GM20000 (cell line): ENCODE measurements around the gene XXYLT1.
"Not testable (repeated sequence)": the region's sequence is repeated elsewhere in the genome, so short reads cannot be mapped to it uniquely, and the experiment has no call there.

Source experiments
- DNase-seq: peaks from one replicate; pipeline ENCODE4 v3.0.0; 2012; ENCODE audit warnings: low spot score
- TF ChIP-seq, protein P1 (sequence below): IDR thresholded peaks from 2 replicates; pipeline ENCODE4 v1.5.1; 2012; ENCODE audit warnings: mild to moderate bottlenecking, control low read depth; ENCODE audit errors: extremely low read depth, missing control alignments

XXYLT1 gene

DNA sequence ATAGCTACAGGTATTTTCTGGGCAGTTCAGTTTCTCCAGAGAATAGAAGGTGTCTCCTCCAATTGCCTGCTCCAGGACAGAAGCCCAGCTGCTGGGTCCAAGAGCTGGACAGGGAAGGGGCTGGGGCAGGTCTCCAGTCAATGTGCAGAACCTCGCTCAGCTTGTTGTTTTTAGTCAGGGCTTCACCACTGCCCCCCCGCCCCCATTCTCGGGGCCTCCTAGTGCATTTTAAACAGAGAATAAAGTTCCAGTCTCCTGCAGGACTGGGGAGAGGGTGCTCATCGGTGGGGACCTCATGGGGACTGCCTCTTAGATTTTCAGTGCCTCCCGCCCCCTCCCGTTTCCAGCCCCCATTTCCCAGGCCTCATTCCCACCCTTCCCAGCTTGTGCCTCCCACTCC lies 216.6 kb downstream of the XXYLT1 start:
- TF ChIP-seq, protein P1, sequence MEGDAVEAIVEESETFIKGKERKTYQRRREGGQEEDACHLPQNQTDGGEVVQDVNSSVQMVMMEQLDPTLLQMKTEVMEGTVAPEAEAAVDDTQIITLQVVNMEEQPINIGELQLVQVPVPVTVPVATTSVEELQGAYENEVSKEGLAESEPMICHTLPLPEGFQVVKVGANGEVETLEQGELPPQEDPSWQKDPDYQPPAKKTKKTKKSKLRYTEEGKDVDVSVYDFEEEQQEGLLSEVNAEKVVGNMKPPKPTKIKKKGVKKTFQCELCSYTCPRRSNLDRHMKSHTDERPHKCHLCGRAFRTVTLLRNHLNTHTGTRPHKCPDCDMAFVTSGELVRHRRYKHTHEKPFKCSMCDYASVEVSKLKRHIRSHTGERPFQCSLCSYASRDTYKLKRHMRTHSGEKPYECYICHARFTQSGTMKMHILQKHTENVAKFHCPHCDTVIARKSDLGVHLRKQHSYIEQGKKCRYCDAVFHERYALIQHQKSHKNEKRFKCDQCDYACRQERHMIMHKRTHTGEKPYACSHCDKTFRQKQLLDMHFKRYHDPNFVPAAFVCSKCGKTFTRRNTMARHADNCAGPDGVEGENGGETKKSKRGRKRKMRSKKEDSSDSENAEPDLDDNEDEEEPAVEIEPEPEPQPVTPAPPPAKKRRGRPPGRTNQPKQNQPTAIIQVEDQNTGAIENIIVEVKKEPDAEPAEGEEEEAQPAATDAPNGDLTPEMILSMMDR = no peak
- no peak for DNase-seq

DNA sequence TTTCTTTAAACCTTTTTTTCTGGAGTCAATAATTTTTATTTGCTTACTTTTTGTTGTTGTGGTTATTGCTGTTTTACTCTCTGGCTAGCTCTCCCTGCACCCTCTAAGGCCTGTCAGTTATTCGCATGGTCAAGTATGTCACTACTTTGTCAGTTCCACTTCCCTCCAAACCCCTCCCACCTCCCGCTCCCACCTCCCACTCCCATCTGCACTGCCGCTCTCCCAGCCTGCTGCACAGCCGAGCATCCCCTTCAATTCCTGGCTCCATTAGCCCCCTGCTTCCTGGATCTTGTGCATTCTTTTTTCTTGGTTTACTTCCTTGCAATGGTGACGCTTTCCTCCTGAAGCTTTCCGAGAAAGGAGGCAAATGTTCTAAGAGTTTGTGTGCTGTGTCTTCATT lies 218.0 kb downstream of the XXYLT1 start:
- TF ChIP-seq, protein P1 = no peak
- no peak for DNase-seq

DNA sequence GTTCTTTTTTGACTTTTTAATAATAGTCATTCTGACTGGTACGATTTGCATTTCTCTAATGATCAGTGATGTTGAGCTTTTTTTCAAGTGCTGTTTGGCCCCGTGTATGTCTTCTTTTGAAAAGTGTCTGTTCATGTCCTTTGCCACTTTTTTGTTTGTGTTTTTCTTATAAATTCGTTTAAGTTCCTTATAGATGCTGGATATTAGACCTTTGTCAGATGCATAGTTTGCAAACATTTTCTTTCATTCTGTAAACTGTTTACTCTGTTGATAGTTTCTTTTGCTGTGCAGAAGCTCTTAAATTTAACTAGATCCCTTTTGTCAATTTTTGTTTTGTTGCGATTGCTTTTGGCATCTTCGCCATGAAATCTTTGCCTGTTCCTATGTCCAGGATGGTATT lies 220.7 kb downstream of the XXYLT1 start:
- not testable (repeated sequence) for DNase-seq

GRCh38 chr3:195048059-195048905 lies 222.7 kb downstream of the XXYLT1 start:
- TF ChIP-seq, protein P1 = no peak
- DNase-seq = no peak

DNA sequence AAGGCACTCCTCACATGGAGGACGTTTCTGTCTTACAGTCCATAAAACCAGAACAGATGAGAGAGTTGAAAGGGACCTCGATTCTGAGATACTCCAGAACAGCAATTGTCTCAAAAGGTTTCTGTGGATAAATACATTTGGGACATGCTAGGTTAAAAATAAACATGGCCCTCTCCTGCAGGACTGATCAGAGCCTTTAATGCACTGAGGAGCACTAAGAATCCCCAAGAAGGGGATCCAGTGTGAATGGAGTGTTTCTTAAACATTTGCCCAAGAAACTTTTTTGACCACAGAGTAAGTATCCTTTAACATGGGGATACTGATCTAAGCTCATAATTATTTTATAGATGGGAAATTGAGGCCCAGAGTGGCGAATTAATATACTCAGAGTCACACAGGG lies 223.4 kb downstream of the XXYLT1 start:
- no peak for DNase-seq
- TF ChIP-seq, protein P1 = no peak

DNA sequence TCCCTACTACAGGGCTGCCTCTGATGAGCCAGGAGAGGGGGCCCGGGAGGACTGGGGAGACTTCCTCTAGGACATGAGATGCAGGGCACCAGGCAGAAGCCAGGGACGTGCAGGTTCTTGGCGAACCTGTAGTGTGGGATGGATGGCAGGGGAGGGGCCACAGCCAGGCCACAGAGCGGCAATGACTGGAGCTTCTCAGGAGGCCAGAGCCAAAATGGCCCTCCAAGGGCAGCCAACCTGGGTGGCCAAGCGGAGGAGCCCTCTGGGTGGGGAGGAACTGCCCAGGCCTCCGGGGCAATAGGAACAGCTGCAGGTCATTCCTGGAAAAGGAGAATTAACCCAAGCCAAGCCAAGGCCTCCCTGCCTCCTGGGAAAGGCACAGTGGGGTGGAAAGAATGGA lies 224.5 kb downstream of the XXYLT1 start:
- TF ChIP-seq, protein P1 = no peak
- no peak for DNase-seq

DNA sequence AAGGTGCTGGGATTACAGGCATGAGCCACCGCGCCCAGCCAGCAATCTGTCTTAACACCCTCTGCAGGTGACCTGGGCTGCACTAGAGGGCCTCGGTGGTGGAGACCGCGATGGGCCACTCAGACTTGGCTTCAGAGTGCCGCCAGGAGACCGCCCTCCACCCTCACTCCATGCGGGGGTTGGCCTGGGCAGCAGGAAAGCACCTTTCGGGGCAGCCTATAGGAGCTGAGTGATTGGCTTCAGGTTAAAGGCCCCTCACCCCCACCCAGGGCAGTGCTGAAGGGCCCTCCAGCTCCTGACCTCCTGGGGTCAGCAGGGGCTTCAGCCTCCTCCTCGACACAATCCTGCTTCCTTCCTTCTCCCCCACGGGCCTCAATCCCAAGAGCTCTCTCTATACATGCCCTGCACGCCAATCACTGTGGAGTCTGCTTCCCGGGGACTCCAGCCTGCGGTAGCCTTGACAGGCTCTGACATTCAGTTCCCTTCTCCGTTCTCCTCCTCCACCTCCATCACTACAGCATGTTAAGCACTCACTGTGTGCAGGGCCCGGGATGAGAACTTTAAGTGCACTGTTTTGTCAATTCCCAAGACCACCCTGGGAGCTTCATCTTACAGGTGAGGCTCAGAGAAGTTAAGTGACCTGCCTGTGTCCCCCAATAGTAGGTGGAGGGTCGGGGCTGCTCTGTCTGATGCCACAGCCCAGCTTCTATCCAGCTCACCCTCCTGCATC lies 225.3 kb downstream of the XXYLT1 start:
- no peak for DNase-seq
- TF ChIP-seq, protein P1 = no peak
